ENCODE results near the gene LEF1. TPM values are rescaled to one million over a fixed set of nuclear protein-coding genes. Genes with fewer than 3 reads are reported as not detected.

The LEF1 gene
- total RNA-seq, 1 donor = under 0.01 TPM

GRCh38 chr4:108029016-108029720, 139.6 kb downstream of the LEF1 start:
- no peak for DNase-seq (ENCODE audit: low read depth)
- TF ChIP-seq CTCF (IDR thresholded peaks at IDR 0.05; ENCODE audit: insufficient read depth, low read depth, low read length) = no peak
- H3K4me3 ChIP-seq (ENCODE audit: low read depth, low read length) = no peak overlapping the region

GRCh38 chr4:108024878-108025165, 143.9 kb downstream of the LEF1 start:
- no peak for DNase-seq (ENCODE audit: low read depth)
- no peak overlapping the region for H3K4me3 ChIP-seq (ENCODE audit: low read depth, low read length)
- no peak for TF ChIP-seq CTCF (IDR thresholded peaks at IDR 0.05; ENCODE audit: insufficient read depth, low read depth, low read length)

GRCh38 chr4:108024085-108024877, 144.5 kb downstream of the LEF1 start:
- TF ChIP-seq CTCF (IDR thresholded peaks at IDR 0.05; ENCODE audit: insufficient read depth, low read depth, low read length) = no peak
- no peak overlapping the region for H3K4me3 ChIP-seq (ENCODE audit: low read depth, low read length)
- no peak for DNase-seq (ENCODE audit: low read depth)

- no peak overlapping the region for H3K4me3 ChIP-seq (ENCODE audit: low read depth, low read length)
- no peak for DNase-seq (ENCODE audit: low read depth)
- TF ChIP-seq CTCF (IDR thresholded peaks at IDR 0.05; ENCODE audit: insufficient read depth, low read depth, low read length) = no peak
These were observed 149.9 kb downstream of the LEF1 start for GRCh38 chr4:108018884-108019187.

- TF ChIP-seq CTCF (IDR thresholded peaks at IDR 0.05; ENCODE audit: insufficient read depth, low read depth, low read length) = peak; percentile 90
- no peak overlapping the region for H3K4me3 ChIP-seq (ENCODE audit: low read depth, low read length)
- DNase-seq (ENCODE audit: low read depth) = peak; percentile 82
These were observed 150.5 kb downstream of the LEF1 start for GRCh38 chr4:108018040-108018883.

- TF ChIP-seq CTCF (IDR thresholded peaks at IDR 0.05; ENCODE audit: insufficient read depth, low read depth, low read length) = no peak
- DNase-seq (ENCODE audit: low read depth) = no peak
- H3K4me3 ChIP-seq (ENCODE audit: low read depth, low read length) = no peak overlapping the region
These were observed 154.8 kb downstream of the LEF1 start for GRCh38 chr4:108013955-108014354.
